ENCODE measurements around the gene PRXL2B.

DNA sequence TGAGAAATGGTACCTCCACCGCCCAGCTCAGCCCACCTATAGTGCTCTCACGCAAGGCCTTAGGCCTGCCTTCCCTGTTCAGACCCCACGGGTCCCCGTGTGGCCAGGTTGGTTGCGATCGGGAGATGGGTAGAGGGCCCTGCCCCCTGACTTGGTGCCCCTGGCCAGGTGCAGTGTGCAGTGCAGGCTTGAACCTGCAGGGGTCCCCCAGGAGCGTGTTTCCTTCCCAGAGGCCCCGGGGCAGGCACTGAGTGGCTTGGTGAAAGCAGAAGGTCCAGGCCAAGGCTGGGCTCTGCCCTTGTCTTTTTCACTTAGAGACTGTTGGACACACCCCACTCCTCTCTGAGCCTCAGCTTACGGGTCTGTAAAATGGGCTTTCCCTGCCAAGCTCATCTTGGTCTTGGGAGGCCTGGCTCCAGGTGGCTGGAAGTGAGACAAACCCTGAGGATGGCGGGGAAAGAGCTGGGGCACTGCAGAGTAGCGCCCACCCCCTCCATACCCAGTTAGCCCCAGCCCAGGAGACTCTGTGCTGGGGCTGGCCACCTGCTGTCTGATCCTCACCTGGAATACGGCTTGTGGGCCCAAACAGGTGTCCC lies 47.2 kb upstream of the PRXL2B start:
- TF ChIP-seq, protein P1, sequence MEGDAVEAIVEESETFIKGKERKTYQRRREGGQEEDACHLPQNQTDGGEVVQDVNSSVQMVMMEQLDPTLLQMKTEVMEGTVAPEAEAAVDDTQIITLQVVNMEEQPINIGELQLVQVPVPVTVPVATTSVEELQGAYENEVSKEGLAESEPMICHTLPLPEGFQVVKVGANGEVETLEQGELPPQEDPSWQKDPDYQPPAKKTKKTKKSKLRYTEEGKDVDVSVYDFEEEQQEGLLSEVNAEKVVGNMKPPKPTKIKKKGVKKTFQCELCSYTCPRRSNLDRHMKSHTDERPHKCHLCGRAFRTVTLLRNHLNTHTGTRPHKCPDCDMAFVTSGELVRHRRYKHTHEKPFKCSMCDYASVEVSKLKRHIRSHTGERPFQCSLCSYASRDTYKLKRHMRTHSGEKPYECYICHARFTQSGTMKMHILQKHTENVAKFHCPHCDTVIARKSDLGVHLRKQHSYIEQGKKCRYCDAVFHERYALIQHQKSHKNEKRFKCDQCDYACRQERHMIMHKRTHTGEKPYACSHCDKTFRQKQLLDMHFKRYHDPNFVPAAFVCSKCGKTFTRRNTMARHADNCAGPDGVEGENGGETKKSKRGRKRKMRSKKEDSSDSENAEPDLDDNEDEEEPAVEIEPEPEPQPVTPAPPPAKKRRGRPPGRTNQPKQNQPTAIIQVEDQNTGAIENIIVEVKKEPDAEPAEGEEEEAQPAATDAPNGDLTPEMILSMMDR (conservative IDR thresholded peaks at IDR 0.05) = no peak
- TF ChIP-seq ZFX (IDR thresholded peaks at IDR 0.05) = no peak

Data from C4-2B (cell line).